Kidney (tissue), 14 donors: ENCODE measurements around the gene PTPRG. TPM values are rescaled to one million over a fixed set of nuclear protein-coding genes. Genes with fewer than 3 reads are reported as not detected.

Experiments
- DNase-seq, 5 donors: peaks; one replicate each; pipeline ENCODE4 v3.0.0-alpha.2; 2013 to 2020
- FAIRE-seq: peaks from 2 replicates; lab custom pipeline; 2012; peaks lifted over from hg19 to GRCh38; lab: Jason Lieb, UNC
- H3K27ac ChIP-seq, 2 donors: one replicate each; pipeline ENCODE4 v1.7.0; 2013; ENCODE audit warnings: low read depth in 2 of 2, low read length in 2 of 2, inconsistent platforms in 1 of 2
- H3K27me3 ChIP-seq: one replicate; pipeline ENCODE4 v1.7.1; 2013; ENCODE audit warnings: low read length, inconsistent platforms; ENCODE audit not compliant: control insufficient read depth, insufficient read depth
- H3K36me3 ChIP-seq, 3 donors: one replicate each; pipeline versions ENCODE4 v1.7.0 to v1.7.1; 2013; ENCODE audit warnings: low read length in 3 of 3, control low read depth in 1 of 3, inconsistent platforms in 1 of 3; ENCODE audit not compliant: insufficient read depth in 3 of 3, control insufficient read depth in 2 of 3
- H3K4me1 ChIP-seq, 3 donors: one replicate each; pipeline versions ENCODE4 v1.7.0 to v1.7.1; 2013; ENCODE audit warnings: low read length in 3 of 3, inconsistent platforms in 1 of 3, low read depth in 1 of 3; ENCODE audit not compliant: control insufficient read depth in 2 of 3, insufficient read depth in 2 of 3
- H3K4me3 ChIP-seq, 3 donors: one replicate each; pipeline versions ENCODE4 v1.7.0 to v1.8.1; 2013; ENCODE audit warnings: low read length in 3 of 3, control low read depth in 1 of 3, inconsistent platforms in 1 of 3
- H3K9ac ChIP-seq, 3 donors: one replicate each; pipeline versions ENCODE4 v1.7.0 to v1.7.1; 2013; ENCODE audit warnings: low read length in 3 of 3, control low read depth in 1 of 3, inconsistent platforms in 1 of 3
- H3K9me3 ChIP-seq, 3 donors: one replicate each; pipeline versions ENCODE4 v1.7.0 to v1.7.1; 2013; ENCODE audit warnings: low read length in 3 of 3, control low read depth in 1 of 3, inconsistent platforms in 1 of 3; ENCODE audit not compliant: control insufficient read depth in 2 of 3, insufficient read depth in 1 of 3
- intact Hi-C: fragments of 100-400 bp; cut with DNase I; formaldehyde crosslinking; loops from one replicate; pipeline ENCODE4 v1.11.1; 2022
- polyA plus RNA-seq: library from polyadenylated mRNA; stranded (reverse); fragments of 350-450 nt; fragmentation: Illumina TruSeq; extraction: RNeasy Lipid Tissue Mini Kit (QIAGEN cat#74804); gene quantifications from one replicate; pipeline ENCODE4 v1.2.3, GENCODE V29; 2014; ENCODE audit warnings: low read depth, low replicate concordance; ENCODE audit not compliant: insufficient read depth
- total RNA-seq: library from RNA; stranded (reverse); fragmentation: NEBNext Ultra II Directional; extraction: Animal tissue kit (Norgen Biotek cat#: 25700); gene quantifications from one replicate; pipeline ENCODE4 v1.2.1, GENCODE V29; 2021
- TF ChIP-seq, protein P1 (sequence below): IDR thresholded peaks from 3 replicates; pipeline ENCODE4 v1.5.1; 2012; ENCODE audit warnings: mild to moderate bottlenecking, moderate library complexity, borderline replicate concordance; ENCODE audit not compliant: insufficient read depth; ENCODE audit errors: extremely low read depth
- donor health status: control.
- donor health status: control.
- donor health status: control.
- donor health status: control.
- donor health status: control.
- donor health status: DM: yes; HTN: yes; CAD: no.
- donor health status: Normal renal cell carcinoma (clear cell type).

PTPRG gene
- total and polyA plus RNA-seq, 2 donors from 2014 or later = 9.2 to 154 TPM

DNA sequence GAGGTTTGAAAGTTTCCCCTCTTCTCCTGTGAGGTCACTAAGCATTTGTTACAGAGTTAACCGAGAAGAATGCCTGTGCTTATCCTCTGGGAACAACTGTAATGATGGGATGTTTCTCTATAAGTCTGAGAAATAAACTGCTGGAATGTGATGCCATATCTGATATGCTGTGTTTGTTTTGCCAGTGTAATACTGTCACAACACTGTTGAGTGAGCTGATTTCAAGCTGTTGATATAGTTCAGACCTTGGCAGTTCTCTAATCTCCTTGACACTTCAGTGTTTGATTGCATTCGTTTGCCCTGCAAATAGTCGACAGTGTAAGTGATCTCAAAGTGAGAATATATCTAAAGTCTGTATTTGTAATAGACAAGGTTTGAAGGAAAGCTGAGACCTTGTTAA is 73.3 kb downstream of the PTPRG start:
- H3K27ac ChIP-seq = no peak overlapping the region
- intact Hi-C loops = no loop called here
- peak in 2 of 5 donors; percentile 28 to 42 for DNase-seq
- H3K36me3 ChIP-seq = no peaks in the 10 kb centered on the region
- H3K9ac ChIP-seq = no peak overlapping the region
- H3K4me3 ChIP-seq = no peak overlapping the region
- peaks cover 0 to 11% (median 8%) of the 10 kb centered on the region in 3 donors for H3K4me1 ChIP-seq
- TF ChIP-seq, protein P1, sequence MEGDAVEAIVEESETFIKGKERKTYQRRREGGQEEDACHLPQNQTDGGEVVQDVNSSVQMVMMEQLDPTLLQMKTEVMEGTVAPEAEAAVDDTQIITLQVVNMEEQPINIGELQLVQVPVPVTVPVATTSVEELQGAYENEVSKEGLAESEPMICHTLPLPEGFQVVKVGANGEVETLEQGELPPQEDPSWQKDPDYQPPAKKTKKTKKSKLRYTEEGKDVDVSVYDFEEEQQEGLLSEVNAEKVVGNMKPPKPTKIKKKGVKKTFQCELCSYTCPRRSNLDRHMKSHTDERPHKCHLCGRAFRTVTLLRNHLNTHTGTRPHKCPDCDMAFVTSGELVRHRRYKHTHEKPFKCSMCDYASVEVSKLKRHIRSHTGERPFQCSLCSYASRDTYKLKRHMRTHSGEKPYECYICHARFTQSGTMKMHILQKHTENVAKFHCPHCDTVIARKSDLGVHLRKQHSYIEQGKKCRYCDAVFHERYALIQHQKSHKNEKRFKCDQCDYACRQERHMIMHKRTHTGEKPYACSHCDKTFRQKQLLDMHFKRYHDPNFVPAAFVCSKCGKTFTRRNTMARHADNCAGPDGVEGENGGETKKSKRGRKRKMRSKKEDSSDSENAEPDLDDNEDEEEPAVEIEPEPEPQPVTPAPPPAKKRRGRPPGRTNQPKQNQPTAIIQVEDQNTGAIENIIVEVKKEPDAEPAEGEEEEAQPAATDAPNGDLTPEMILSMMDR = no peak
- no peaks in the 10 kb centered on the region for H3K9me3 ChIP-seq
- FAIRE-seq = no peak
- no peaks in the 10 kb centered on the region for H3K27me3 ChIP-seq

GRCh38 chr3:61637088-61638051 is 76.0 kb downstream of the PTPRG start:
- peak overlapping the region in 2 of 3 donors; percentile 35 to 49 for H3K9ac ChIP-seq
- TF ChIP-seq, protein P1 = no peak

DNA sequence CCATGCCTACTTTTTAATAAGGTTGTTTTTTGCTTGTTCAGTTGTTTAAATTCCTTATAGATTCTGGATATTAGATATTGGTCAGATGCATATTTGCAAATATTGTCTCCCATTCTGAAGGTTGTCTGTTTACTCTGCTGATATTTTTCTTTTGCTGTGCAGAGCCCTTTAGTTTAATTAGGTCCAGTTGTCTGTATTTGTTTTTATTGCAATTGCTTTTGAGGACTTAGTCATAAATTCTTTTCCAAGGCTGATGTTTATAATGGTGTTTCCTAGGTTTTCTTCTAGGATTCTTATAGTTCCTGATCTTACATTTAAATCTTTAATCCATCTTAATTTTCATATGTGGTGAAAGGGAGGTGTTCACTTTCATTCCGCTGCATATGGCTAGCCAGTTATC is 77.4 kb downstream of the PTPRG start:
- Histone ChIP-seq H3K9ac (no peak overlapping the region), H3K4me3 (no peak overlapping the region), H3K36me3 (no peaks in the 10 kb centered on the region), H3K4me1 (peaks cover 0 to 11% (median 8%) of the 10 kb centered on the region in 3 donors), H3K27me3 (no peaks in the 10 kb centered on the region), H3K27ac (no peak overlapping the region), H3K9me3 (no peaks in the 10 kb centered on the region)
- FAIRE-seq (no peak), DNase-seq (no peak)
- TF ChIP-seq, protein P1 = no peak
- intact Hi-C loops = no loop called here

More at GRCh38 chr3:61637088-61638051, 76.0 kb downstream of the PTPRG start:
- intact Hi-C loops = no loop called here
- no peaks in the 10 kb centered on the region for H3K9me3 ChIP-seq
- H3K4me1 ChIP-seq = peaks cover 0 to 11% (median 8%) of the 10 kb centered on the region in 3 donors
- H3K4me3 ChIP-seq = peak overlapping the region in 2 of 3 donors; percentile 59 to 69
- no peaks in the 10 kb centered on the region for H3K27me3 ChIP-seq
- peak overlapping the region; percentile 52 to 87 for H3K27ac ChIP-seq
- FAIRE-seq (peak; percentile 6), DNase-seq (no peak)
- H3K36me3 ChIP-seq = no peaks in the 10 kb centered on the region
